GM12892 (cell line): Measurements from ENCODE around the gene IDUA.

ENCODE experiments used
- DNase-seq: peaks from one replicate; pipeline ENCODE4 v3.0.0; 2011; ENCODE audit not compliant: insufficient read length
- FAIRE-seq: peaks from 2 replicates; lab custom pipeline; 2011; peaks lifted over from hg19 to GRCh38; lab: Jason Lieb, UNC
- POLR2A ChIP-seq: IDR thresholded peaks from 2 replicates; pipeline ENCODE4 v1.6.1; 2011; ENCODE audit warnings: low read depth, low read length, control low read depth
- POLR2AphosphoS5 ChIP-seq: IDR thresholded peaks from 2 replicates; pipeline ENCODE4 v1.6.1; 2011; ENCODE audit warnings: low read depth, low read length, control low read depth
- TAF1 ChIP-seq: IDR thresholded peaks from 2 replicates; pipeline ENCODE4 v1.6.1; 2011; ENCODE audit warnings: low read depth, mild to moderate bottlenecking, control low read depth, low read length, borderline replicate concordance

Gene IDUA

GRCh38 chr4:1039493-1040343 lies 52.9 kb downstream of the IDUA start:
- no peak for DNase-seq
- FAIRE-seq: no peak
- TF ChIP-seq TAF1 (no peak), POLR2A (no peak), POLR2AphosphoS5 (no peak)

- TF ChIP-seq POLR2A: no peak
- no peak for TF ChIP-seq TAF1
- no peak for TF ChIP-seq POLR2AphosphoS5
- no peak for FAIRE-seq
- DNase-seq: no peak
Measured at GRCh38 chr4:1040344-1041146, 53.7 kb downstream of the IDUA start.

GRCh38 chr4:1041147-1041935 lies 54.5 kb downstream of the IDUA start:
- DNase-seq (no peak), FAIRE-seq (no peak)
- TF ChIP-seq TAF1 (no peak), POLR2AphosphoS5 (no peak), POLR2A (no peak)

- FAIRE-seq (no peak), DNase-seq (no peak)
Measured at GRCh38 chr4:1041936-1042330, 55.1 kb downstream of the IDUA start.

GRCh38 chr4:1042352-1043055 lies 55.7 kb downstream of the IDUA start:
- DNase-seq: peak; percentile 3
- no peak for FAIRE-seq
- no peak for TF ChIP-seq POLR2A
- TF ChIP-seq POLR2AphosphoS5: no peak
- no peak for TF ChIP-seq TAF1

More at GRCh38 chr4:1041936-1042330, 55.1 kb downstream of the IDUA start:
- TF ChIP-seq POLR2A (no peak), POLR2AphosphoS5 (no peak), TAF1 (no peak)

GRCh38 chr4:1043162-1043561 lies 56.3 kb downstream of the IDUA start:
- TF ChIP-seq TAF1 (no peak), POLR2AphosphoS5 (no peak), POLR2A (no peak)
- DNase-seq (peak; percentile 4), FAIRE-seq (no peak)

- peak; percentile 21 for DNase-seq
- no peak for FAIRE-seq
- TF ChIP-seq POLR2A: no peak
- no peak for TF ChIP-seq POLR2AphosphoS5
- TF ChIP-seq TAF1: no peak
Measured at GRCh38 chr4:1043651-1044468, 57.0 kb downstream of the IDUA start.

- DNase-seq (peak; percentile 10), FAIRE-seq (no peak)
- TF ChIP-seq TAF1 (no peak), POLR2AphosphoS5 (no peak), POLR2A (no peak)
Measured at GRCh38 chr4:1044469-1045192, 57.8 kb downstream of the IDUA start.

GRCh38 chr4:1045193-1045594 lies 58.4 kb downstream of the IDUA start:
- FAIRE-seq: no peak
- TF ChIP-seq TAF1 (no peak), POLR2AphosphoS5 (no peak), POLR2A (no peak)
- peak; percentile 15 for DNase-seq
